B cell (primary cell): Measurements from ENCODE around the gene PDHX. TPM values are rescaled to one million over a fixed set of nuclear protein-coding genes. Genes with fewer than 3 reads are reported as not detected.

ENCODE experiments used
- ATAC-seq: fragments of 200-7000 bp; cut with Tn5 transposase; one replicate; pipeline ENCODE4 v1.10.0; 2021; ENCODE audit warnings: low read depth, mild to moderate bottlenecking, moderate number of reproducible peaks, moderate library complexity
- CTCF ChIA-PET: fragments of 350-600 bp; sonication (Branson Sonifier 250); formaldehyde crosslinking; loops from one replicate; lab custom pipeline; 2021; ENCODE audit warnings: antibody characterized with exemption, inconsistent platforms; lab: Charles Lee
- POLR2A ChIA-PET: fragments of 350-600 bp; sonication (Branson Sonifier 250); formaldehyde crosslinking; loops from one replicate; lab custom pipeline; 2021; ENCODE audit warnings: antibody characterized with exemption; lab: Charles Lee
- DNase-seq: peaks from one replicate; pipeline ENCODE4 v3.0.0; 2013
- H2AFZ ChIP-seq: 2 replicates; pipeline ENCODE4 v1.6.1; 2012; ENCODE audit warnings: mild to moderate bottlenecking, low read depth, low read length; ENCODE audit not compliant: insufficient read depth, poor library complexity, severe bottlenecking
- H3K27ac ChIP-seq, 2 donors: 1 replicate in 1 of 2; 2 replicates in 1 of 2; pipeline ENCODE4 v1.5.1; 2012 to 2013; ENCODE audit warnings: low read length in 2 of 2, mild to moderate bottlenecking in 2 of 2, moderate library complexity in 1 of 2
- H3K27me3 ChIP-seq, 4 experiments: fragments of 200-600 bp in 1 of 4; sonication (generic) in 1 of 4; replicated peaks in 1 of 4; 1 replicate in 2 of 4; 2 replicates in 2 of 4; pipeline versions ENCODE4 v1.6.1 to v1.7.0; 2013 to 2016; ENCODE audit warnings: low read length in 3 of 4, mild to moderate bottlenecking in 2 of 4, mixed read lengths in 1 of 4, moderate library complexity in 1 of 4; ENCODE audit not compliant: insufficient read depth in 4 of 4, control insufficient read depth in 3 of 4; ENCODE audit errors: control extremely low read depth in 1 of 4
- H3K36me3 ChIP-seq, 2 experiments: replicated peaks in 1 of 2; 1 replicate in 1 of 2; 2 replicates in 1 of 2; pipeline versions ENCODE4 v1.6.1 to v1.7.1; 2013; ENCODE audit warnings: low read length in 1 of 2; ENCODE audit not compliant: insufficient read depth in 2 of 2, control insufficient read depth in 1 of 2; ENCODE audit errors: control extremely low read depth in 1 of 2, extremely low read depth in 1 of 2
- H3K4me1 ChIP-seq, 2 donors: fragments of 200-600 bp in 1 of 2; sonication (generic) in 1 of 2; 1 replicate in 1 of 2; 2 replicates in 1 of 2; pipeline versions ENCODE4 v1.5.1 to v1.6.1; 2013 to 2017; ENCODE audit warnings: low read length in 2 of 2; ENCODE audit not compliant: control insufficient read depth in 2 of 2, insufficient read depth in 2 of 2
- H3K4me2 ChIP-seq: replicated peaks from 2 replicates; pipeline ENCODE3; 2012; ENCODE audit warnings: mild to moderate bottlenecking, low read depth, low read length; ENCODE audit not compliant: poor library complexity, severe bottlenecking
- H3K4me3 ChIP-seq, 5 experiments: fragments of 200-600 bp in 1 of 5; sonication (generic) in 1 of 5; 1 replicate in 3 of 5; 2 replicates in 2 of 5; pipeline versions ENCODE4 v1.5.1 to v1.7.0; 2011 to 2016; ENCODE audit warnings: low read length in 4 of 5, mild to moderate bottlenecking in 4 of 5, low read depth in 2 of 5, control low read depth in 1 of 5, moderate library complexity in 1 of 5; ENCODE audit not compliant: insufficient read depth in 1 of 5; ENCODE audit errors: control extremely low read depth in 1 of 5, extremely low read depth in 1 of 5
- H3K79me2 ChIP-seq: fragments of 200-600 bp; sonication (generic); one replicate; pipeline ENCODE4 v1.6.0; 2016; ENCODE audit warnings: low read length; ENCODE audit not compliant: control insufficient read depth, insufficient read depth
- H3K9ac ChIP-seq: fragments of 200-600 bp; sonication (generic); 2 replicates; pipeline ENCODE4 v1.6.1; 2017; ENCODE audit warnings: mild to moderate bottlenecking, low read length, moderate library complexity
- H3K9me3 ChIP-seq, 3 donors: one replicate each; pipeline versions ENCODE4 v1.6.1 to v1.7.1; 2013; ENCODE audit warnings: low read length in 2 of 3; ENCODE audit not compliant: control insufficient read depth in 2 of 3, insufficient read depth in 1 of 3; ENCODE audit errors: control extremely low read depth in 1 of 3
- H4K20me1 ChIP-seq: 2 replicates; pipeline ENCODE4 v1.6.0; 2012; ENCODE audit warnings: mild to moderate bottlenecking, low read length; ENCODE audit not compliant: insufficient read depth, control insufficient read depth, poor library complexity, severe bottlenecking
- H3K27ac Mint-ChIP-seq: one replicate; pipeline ENCODE4 v1.8.0; 2021; ENCODE audit warnings: mixed read lengths
- H3K27me3 Mint-ChIP-seq: one replicate; pipeline ENCODE4 v1.8.0; 2021; ENCODE audit warnings: mixed read lengths
- H3K4me1 Mint-ChIP-seq: one replicate; pipeline ENCODE4 v1.8.0; 2021; ENCODE audit warnings: mixed read lengths
- H3K4me3 Mint-ChIP-seq: one replicate; pipeline ENCODE4 v1.8.0; 2021; ENCODE audit warnings: mixed read lengths
- H3K9me3 Mint-ChIP-seq: one replicate; pipeline ENCODE4 v1.8.0; 2022; ENCODE audit warnings: mixed read lengths; ENCODE audit not compliant: insufficient read depth
- CTCF ChIP-seq: fragments of 200-600 bp; IDR thresholded peaks from one replicate; pipeline ENCODE4 v1.8.0; 2022; ENCODE audit warnings: antibody characterized with exemption, mild to moderate bottlenecking
- EZH2 ChIP-seq: IDR thresholded peaks from 2 replicates; pipeline ENCODE4 v1.6.1; 2012; ENCODE audit warnings: borderline replicate concordance, low read depth, mild to moderate bottlenecking, moderate library complexity, low read length; ENCODE audit not compliant: insufficient read depth, poor library complexity, severe bottlenecking
- WGBS: methylation state at CpG from one replicate; pipeline ENCODE4 v1.1.5; 2013; ENCODE audit warnings: missing lambda C conversion rate; ENCODE audit not compliant: insufficient coverage; 5-methylcytosine and 5-hydroxymethylcytosine counted together
- intact Hi-C: fragments of 100-400 bp; cut with micrococcal nuclease; formaldehyde crosslinking; loops from one replicate; pipeline ENCODE4 v1.10.0; 2022
- polyA plus RNA-seq: library from polyadenylated mRNA; depleted of rRNA; stranded (reverse); fragments of >200 nt; gene quantifications from 2 replicates; pipeline ENCODE4 v1.2.3, GENCODE V29; 2012
- total RNA-seq, 2 donors: library from RNA; stranded (reverse); fragments of 120-200 nt in 1 of 2; gene quantifications; 1 replicate in 1 of 2; 2 replicates in 1 of 2; pipeline versions ENCODE4 v1.2.3 to v1.2.4, GENCODE V29; 2013 to 2022

The PDHX gene
- total and polyA plus RNA-seq, 2 donors (not counting 1 experiment from before 2014, with no cell fraction given): 6.2 to 35.4 TPM

GRCh38 chr11:35009191-35009943, 92.9 kb downstream of the PDHX start:
- H3K27ac ChIP-seq: no peak overlapping the region
- no peaks in the 10 kb centered on the region for H3K36me3 ChIP-seq
- peaks cover 29 to 35% of the 10 kb centered on the region in 2 donors for H3K4me1 ChIP-seq
- Mint-ChIP-seq H3K27me3 (no peaks in the 10 kb centered on the region), H3K9me3 (no peaks in the 10 kb centered on the region), H3K4me3 (no peak overlapping the region), H3K4me1 (peaks cover 46% of the 10 kb centered on the region), H3K27ac (no peak overlapping the region)
- H4K20me1 ChIP-seq: no peaks in the 10 kb centered on the region
- H3K4me3 ChIP-seq: no peak overlapping the region
- no peaks in the 10 kb centered on the region for H3K79me2 ChIP-seq
- no peak overlapping the region for H3K9ac ChIP-seq
- ATAC-seq (no peak), DNase-seq (no peak)
- no peak for TF ChIP-seq EZH2
- TF ChIP-seq CTCF: no peak
- ChIA-PET POLR2A (interaction anchor here (1.0 kb wide), 1 partner anchor 32 kb away, joined by 3 read pairs; no protein-coding TSS in a partner anchor), CTCF (interaction anchor here (1.4 to 2.3 kb wide), 5 partner anchors 9 to 137 kb away, joined by 3 to 12 read pairs (median 5); no protein-coding TSS in a partner anchor)
- H2AFZ ChIP-seq: no peak overlapping the region
- WGBS: 89% methylated on average over 1 of the region's 5 CpGs
- no peaks in the 10 kb centered on the region for H3K27me3 ChIP-seq
- H3K9me3 ChIP-seq: no peaks in the 10 kb centered on the region
- H3K4me2 ChIP-seq: no peak overlapping the region
- intact Hi-C loops: no loop called here

- intact Hi-C loops: no loop called here
- H3K27me3 ChIP-seq: no peaks in the 10 kb centered on the region
- Mint-ChIP-seq H3K27me3 (no peaks in the 10 kb centered on the region), H3K27ac (no peak overlapping the region), H3K9me3 (no peaks in the 10 kb centered on the region), H3K4me3 (no peak overlapping the region), H3K4me1 (peaks cover 44% of the 10 kb centered on the region)
- ChIA-PET POLR2A (no interaction called here), CTCF (interaction anchor here (1.4 to 2.3 kb wide), 4 partner anchors 10 to 136 kb away, joined by 3 to 12 read pairs (median 6); no protein-coding TSS in a partner anchor)
- no peak overlapping the region for H3K27ac ChIP-seq
- H4K20me1 ChIP-seq: no peaks in the 10 kb centered on the region
- DNase-seq (no peak), ATAC-seq (no peak)
- no peak overlapping the region for H3K9ac ChIP-seq
- H3K4me2 ChIP-seq: no peak overlapping the region
- H3K36me3 ChIP-seq: no peaks in the 10 kb centered on the region
- H3K4me1 ChIP-seq: peaks cover 29 to 36% of the 10 kb centered on the region in 2 donors
- no peak overlapping the region for H3K4me3 ChIP-seq
- no peaks in the 10 kb centered on the region for H3K9me3 ChIP-seq
- H2AFZ ChIP-seq: no peak overlapping the region
- TF ChIP-seq EZH2 (no peak), CTCF (no peak)
- no peaks in the 10 kb centered on the region for H3K79me2 ChIP-seq
- WGBS: 80% methylated on average over 2 of the region's 3 CpGs
These were observed 93.5 kb downstream of the PDHX start for GRCh38 chr11:35009944-35010342.
